ENCODE data around the gene TRIM62.
A peak's percentile ranks its signal among the peaks of the same experiment; 100 is the strongest.
"Not testable (repeated sequence)": the region's sequence is repeated elsewhere in the genome, so short reads cannot be mapped to it uniquely, and the experiment has no call there.

TRIM62 gene

GRCh38 chr1:33131191-33131590, 50.7 kb downstream of the TRIM62 start:
- DNase-seq = no peak

GRCh38 chr1:33130297-33130696, 51.5 kb downstream of the TRIM62 start:
- DNase-seq = no peak

DNA sequence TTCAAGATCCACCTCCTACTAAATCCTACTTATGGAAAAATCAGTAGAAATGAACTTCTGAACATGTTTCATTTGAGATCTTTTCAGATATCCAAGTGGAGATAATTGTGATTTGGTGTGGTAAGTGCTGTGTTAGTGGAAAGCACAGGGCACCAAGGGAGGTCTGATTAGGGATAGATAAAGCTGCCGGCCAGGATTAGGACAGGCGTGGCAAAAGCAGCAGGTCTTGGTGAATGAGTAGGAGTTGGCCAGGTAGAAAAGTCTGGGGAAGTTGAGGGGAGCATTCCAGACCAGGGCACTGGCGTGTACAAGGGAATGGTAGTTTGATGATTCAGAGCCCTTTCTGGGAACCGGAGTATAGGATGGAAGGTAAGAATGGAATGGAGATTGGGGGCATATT, 53.1 kb downstream of the TRIM62 start:
- no peak for DNase-seq

DNA sequence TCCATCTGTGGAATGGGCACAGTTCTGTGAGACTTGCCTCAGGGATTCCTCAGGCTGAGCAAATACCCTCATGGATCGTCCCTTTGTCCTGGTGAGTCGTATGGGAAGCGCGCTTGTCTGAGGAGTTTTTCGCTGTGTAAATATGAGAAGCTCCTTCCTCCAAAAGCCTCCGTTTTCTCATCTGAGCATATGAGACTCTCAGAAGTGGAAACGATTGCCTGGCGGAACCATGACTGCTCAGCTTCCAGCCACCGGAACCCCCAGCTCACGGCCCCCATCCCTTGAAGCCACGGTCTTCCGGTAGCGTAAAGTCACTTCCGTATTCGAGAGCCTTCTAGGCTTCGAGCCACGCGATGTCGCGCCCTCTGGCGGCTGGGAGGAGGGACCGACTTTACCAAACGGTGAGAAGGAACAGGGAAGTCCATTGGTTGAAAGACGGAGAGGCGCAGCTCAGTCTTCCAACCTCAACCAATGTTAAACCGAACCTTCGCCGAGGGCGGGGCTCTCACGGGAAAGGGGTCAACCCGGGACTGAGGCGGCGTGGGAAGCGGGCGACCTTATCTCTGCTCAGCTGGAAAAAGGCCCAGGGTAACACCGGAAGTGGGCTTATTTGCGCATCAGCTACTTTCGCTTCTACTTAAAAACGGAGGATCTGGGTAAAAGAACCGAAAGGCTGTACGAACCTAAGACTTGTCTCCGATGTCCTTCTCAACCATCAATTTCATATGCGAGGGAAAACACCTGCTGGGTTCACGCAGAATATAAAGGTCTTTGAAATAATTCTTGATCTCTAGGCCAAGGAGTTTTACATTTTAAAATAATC, 54.6 kb downstream of the TRIM62 start:
- peak; percentile 90 for DNase-seq

DNA sequence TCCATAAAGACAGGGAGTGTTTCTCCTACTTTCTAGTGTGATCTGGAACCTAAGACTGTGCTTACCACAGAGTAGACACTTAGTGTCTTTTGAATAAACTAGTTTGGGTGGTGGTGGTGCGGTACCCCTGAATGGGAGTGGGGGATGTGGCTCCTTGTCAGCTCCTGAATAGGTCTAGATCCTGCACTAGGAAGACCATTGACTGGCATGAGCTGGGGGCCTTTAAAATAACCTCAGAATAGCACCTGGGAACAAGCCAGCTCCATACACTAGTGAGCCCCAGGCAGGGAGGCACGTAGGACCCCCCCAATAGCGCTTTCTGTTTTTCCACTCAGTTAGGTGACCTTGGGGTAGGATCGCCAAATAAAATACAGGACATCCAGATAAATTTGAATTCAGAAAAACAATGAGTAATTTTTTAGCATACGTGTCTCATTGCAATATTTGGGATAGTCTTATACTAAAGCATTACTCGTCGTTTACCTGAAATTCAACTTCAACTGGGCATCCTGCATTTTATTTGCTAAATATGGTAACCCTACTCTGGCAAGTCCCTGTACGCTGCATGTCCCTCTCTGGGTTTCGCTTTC, 55.3 kb downstream of the TRIM62 start:
- DNase-seq = no peak

DNA sequence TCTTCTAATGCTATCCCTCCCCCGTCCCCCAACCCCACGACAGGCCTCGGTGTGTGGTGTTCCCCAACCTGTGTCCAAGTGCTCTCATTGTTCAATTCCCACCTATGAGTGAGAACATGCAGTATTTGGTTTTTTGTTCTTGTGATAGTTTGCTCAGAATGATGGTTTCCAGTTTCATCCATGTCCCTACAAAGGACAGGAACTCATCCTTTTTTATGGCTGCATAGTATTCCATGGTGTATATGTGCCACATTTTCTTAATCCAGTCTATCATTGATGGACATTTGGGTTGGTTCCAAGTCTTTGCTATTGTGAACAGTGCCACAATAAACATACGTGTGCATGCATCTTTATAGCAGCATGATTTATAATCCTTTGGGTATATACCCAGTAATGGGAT, 57.2 kb downstream of the TRIM62 start:
- DNase-seq = not testable (repeated sequence)

DNA sequence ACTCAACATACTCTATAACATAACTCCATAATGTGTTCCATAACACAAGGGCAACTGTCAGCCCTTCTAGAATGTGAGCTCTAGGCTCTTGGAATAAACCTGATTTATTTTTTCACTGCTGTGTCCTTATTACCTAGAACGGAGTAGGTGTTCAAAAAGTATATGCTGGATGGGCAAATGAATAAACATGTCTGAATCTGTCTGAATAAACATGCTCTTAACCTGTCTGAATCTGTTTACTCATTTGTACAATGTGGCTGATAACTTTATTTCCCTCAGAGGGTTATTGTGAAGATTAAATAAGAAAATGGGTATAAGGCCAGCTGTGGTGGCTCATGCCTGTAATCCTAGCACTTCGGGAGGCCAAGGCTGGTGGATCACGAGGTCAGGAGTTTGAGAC, 58.6 kb downstream of the TRIM62 start:
- no peak for DNase-seq

GRCh38 chr1:33122483-33123178, 59.2 kb downstream of the TRIM62 start:
- DNase-seq = no peak

DNA sequence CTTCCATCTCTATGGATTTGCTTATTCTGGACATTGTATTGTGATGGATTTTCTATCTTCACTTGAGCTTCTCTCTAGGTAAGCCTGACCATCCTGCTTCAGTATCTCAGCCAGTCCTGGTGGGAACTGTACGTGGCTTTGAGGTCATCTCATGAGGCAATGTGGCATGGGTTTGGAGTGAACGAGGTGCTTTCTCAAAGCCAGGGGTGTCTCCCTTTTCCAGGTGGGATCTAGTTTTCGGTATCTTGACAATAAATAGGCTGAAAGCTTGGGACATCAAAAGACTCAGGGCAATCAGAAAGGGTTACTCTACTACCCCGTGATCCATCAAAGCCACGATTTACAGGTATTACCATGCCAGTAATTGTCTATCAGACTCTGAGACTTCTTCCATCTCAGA, 60.1 kb downstream of the TRIM62 start:
- no peak for DNase-seq

- no peak for DNase-seq
Observed at GRCh38 chr1:33120436-33121231, 61.2 kb downstream of the TRIM62 start.

DNA sequence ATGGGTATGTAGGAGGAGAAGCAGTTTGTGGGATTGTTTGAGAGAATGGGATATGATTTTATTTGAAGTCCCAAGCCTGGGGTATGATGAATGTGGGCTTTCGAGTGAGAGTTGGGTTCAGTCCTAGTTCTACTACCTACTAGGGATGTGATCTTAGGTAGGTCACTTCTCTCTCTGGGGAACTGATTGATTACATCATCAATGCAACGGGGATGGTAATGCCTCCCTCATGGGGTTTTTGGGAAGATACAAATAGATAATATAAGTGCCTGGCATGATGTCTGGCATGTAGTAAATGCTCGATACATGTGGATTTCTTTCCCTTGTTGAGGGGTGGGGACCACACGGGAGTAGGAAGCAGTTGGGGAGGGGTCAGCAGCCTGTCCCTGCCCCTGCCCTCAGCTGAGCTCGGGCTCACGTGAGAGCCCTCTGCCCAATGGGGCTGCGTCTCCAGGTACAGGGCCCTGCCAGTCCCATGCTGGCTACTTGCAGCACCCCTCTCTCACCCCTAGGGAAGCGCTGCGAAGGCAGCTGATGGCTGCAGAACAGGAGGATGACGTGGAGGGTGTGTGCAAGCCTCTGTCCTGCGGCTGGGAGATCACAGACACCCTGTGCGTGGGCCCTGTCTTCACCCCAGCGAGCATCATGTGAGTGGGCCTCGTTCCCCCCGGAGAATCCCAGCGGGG, 62.2 kb downstream of the TRIM62 start:
- no peak for DNase-seq

GRCh38 chr1:33119050-33119449, 62.8 kb downstream of the TRIM62 start:
- DNase-seq = no peak

DNA sequence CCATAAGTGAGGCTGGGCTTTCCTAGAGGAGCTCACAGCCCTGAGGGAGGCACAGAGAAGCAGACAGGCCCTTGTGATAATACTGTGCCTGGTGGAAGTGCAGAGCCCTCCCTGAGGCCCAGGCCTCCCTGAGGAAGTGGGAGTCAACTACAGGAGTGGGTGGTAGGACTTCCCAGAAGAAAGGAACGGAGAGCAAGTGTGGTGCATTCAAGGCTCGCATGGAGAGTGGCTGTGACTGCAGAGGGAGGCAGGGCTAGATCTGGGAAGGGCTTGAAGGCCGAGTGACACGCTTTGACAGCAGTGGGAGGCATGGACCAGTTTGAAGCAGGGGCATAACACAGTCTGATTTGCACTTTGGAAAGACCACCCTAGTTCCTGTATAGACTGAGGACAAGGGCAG, 63.6 kb downstream of the TRIM62 start:
- DNase-seq = no peak

GRCh38 chr1:33117440-33118085, 64.3 kb downstream of the TRIM62 start:
- no peak for DNase-seq

DNA sequence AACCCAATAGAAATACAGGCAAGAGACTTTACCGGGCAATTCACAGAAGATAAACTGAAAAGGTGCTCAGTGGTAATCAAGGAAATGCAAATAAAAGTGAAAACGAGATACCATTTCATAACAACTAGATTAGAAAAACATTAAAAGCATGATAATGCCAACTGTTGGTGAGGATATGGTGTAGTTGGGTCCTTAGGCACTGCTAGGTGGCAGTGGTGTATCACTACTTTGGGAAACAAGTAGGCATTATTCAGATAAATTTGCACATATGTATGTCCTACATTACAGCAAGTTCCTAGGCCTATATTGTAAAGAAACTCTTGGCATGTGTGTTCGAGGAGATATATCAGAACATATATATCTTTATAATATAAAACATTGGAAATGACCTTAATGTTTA, 69.9 kb downstream of the TRIM62 start:
- DNase-seq = no peak

- DNase-seq = no peak
Observed at GRCh38 chr1:33110477-33110876, 71.4 kb downstream of the TRIM62 start.

DNA sequence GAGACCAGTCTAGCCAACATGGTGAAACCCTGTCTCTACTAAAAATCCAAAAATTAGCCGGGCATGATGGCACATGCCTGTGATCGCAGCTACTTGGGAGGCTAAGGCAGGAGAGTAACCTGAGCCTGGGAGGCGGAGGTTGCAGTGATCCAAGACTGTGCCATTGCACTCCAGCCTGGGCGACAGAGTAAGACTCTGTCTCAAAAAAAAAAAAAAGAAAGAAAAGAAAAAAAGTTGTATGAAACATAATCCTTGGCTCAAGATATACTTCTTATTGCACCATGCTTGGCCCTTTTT, 81.8 kb downstream of the TRIM62 start:
- DNase-seq = not testable (repeated sequence)

- DNase-seq = peak; percentile 38
Observed at GRCh38 chr1:33099290-33100118, 82.3 kb downstream of the TRIM62 start.

GRCh38 chr1:33098371-33098770, 83.5 kb downstream of the TRIM62 start:
- DNase-seq = no peak

DNA sequence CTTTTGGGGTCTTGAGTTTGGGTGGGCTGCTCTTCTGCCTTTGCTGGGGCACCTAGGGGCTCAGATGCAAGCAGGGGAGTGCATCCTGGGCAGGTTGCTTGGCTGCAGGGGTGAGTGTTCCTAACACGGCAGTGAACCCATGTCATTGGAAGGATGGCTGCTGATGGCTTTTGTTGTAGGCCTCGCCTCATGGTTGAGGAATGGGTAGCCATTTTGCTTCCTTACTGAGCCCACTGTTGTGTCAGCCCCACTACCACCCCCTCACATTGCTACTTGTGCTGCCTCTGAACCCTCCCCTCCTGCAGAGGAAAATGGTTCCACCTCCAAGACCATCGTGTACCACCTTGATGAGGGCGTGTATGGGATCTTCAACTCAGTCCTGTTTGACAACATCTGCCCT, 84.1 kb downstream of the TRIM62 start:
- DNase-seq = no peak

DNA sequence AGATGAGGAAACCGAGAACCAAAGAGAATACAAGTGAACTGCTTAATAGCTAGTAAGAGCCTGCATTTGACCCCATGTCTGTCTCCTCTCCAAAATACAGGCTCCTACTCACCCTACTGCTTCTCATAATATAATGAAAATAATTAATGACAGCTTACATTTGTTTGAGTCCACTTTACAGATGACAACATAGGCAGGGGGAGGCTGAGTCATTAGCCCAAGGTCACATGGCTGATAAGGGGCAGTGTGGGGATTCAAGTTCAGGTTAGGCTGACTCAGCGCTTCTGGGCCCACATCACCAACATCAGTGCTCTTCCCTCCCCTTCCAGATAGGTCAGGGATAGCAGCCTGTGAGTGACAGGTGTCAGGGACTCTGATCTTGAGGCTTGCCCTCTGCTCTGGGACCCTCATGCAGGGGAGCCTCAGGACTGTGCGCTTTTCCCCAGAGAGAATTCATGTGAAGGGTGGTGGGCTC, 84.7 kb downstream of the TRIM62 start:
- DNase-seq = no peak
